Heart left ventricle (tissue), 16 donors: ENCODE measurements around the gene TBC1D5. TPM values are rescaled to one million over a fixed set of nuclear protein-coding genes. Genes with fewer than 3 reads are reported as not detected.

ENCODE experiments used
- ATAC-seq, 4 donors: fragments of 200-7000 bp; cut with Tn5 transposase; one replicate each; pipeline ENCODE4 v1.9.1; 2020 to 2022; ENCODE audit warnings: moderate library complexity in 4 of 4, mild to moderate bottlenecking in 3 of 4, moderate number of reproducible peaks in 1 of 4
- DNase-seq, 5 donors: peaks; one replicate each; pipeline ENCODE4 v3.0.0-alpha.2; 2020
- H3K27ac ChIP-seq, 12 donors: fragments of 200-600 bp; sonication (generic) in 4 of 12; one replicate each; pipeline versions ENCODE4 v1.5.0 to v1.8.0; 2016 to 2022; ENCODE audit warnings: mild to moderate bottlenecking in 2 of 12
- H3K27me3 ChIP-seq, 9 donors: fragments of 200-600 bp; sonication (generic) in 2 of 9; one replicate each; pipeline versions ENCODE4 v1.5.1 to v1.8.0; 2016 to 2022; ENCODE audit warnings: mild to moderate bottlenecking in 3 of 9
- H3K36me3 ChIP-seq, 9 donors: fragments of 200-600 bp; sonication (generic) in 2 of 9; one replicate each; pipeline versions ENCODE4 v1.5.0 to v1.8.0; 2018 to 2022; ENCODE audit warnings: mild to moderate bottlenecking in 2 of 9
- H3K4me1 ChIP-seq, 12 donors: fragments of 200-600 bp; sonication (generic) in 4 of 12; one replicate each; pipeline versions ENCODE4 v1.5.0 to v1.8.0; 2016 to 2022; ENCODE audit warnings: mild to moderate bottlenecking in 3 of 12
- H3K4me3 ChIP-seq, 12 donors: fragments of 200-600 bp; sonication (generic) in 4 of 12; one replicate each; pipeline versions ENCODE4 v1.5.0 to v1.8.0; 2017 to 2022; ENCODE audit warnings: mild to moderate bottlenecking in 9 of 12, moderate library complexity in 4 of 12
- H3K9me3 ChIP-seq, 12 donors: fragments of 200-600 bp; sonication (generic) in 4 of 12; one replicate each; pipeline versions ENCODE4 v1.5.0 to v1.8.0; 2016 to 2022; ENCODE audit warnings: mild to moderate bottlenecking in 1 of 12
- POLR2A ChIP-seq, 2 donors: fragments of 450-650 bp; IDR thresholded peaks; one replicate each; pipeline ENCODE4 v1.6.1; 2017; ENCODE audit warnings: antibody characterized with exemption in 2 of 2, mild to moderate bottlenecking in 2 of 2, moderate library complexity in 2 of 2
- WGBS, 4 donors: extraction: QIAGEN DNeasy Blood & Tissue Kit in 2 of 4; methylation state at CpG; one replicate each; pipeline versions ENCODE4 v1.1.5 to v1.1.7; 2013 to 2018; 5-methylcytosine and 5-hydroxymethylcytosine counted together
- intact Hi-C, 10 donors: fragments of 100-400 bp; cut with DNase I; formaldehyde crosslinking; loops; one replicate each; pipeline versions ENCODE4 v1.11.1 to v1.14.2; 2022
- polyA plus RNA-seq, 2 donors: library from polyadenylated mRNA; stranded (reverse); fragments of 200-250 nt; gene quantifications; one replicate each; pipeline ENCODE4 v1.2.3, GENCODE V29; 2013
- total RNA-seq, 9 donors: library from RNA; depleted of rRNA in 2 of 9; stranded (reverse); fragments of >200 nt in 2 of 9; fragmentation: NEBNext Ultra II Directional in 3 of 9; extraction: Animal tissue kit (Norgen Biotek cat#: 25700) in 3 of 9; gene quantifications; one replicate each; pipeline versions ENCODE4 v1.1.0 to v1.2.4, GENCODE V29; 2016 to 2023
- TF ChIP-seq, protein P1 (sequence below), 12 donors: fragments of 200-600 bp; sonication (generic) in 4 of 12; IDR thresholded peaks; one replicate each; pipeline versions ENCODE4 v1.5.0 to v1.8.0; 2018 to 2022; ENCODE audit warnings: antibody characterized with exemption in 12 of 12, mild to moderate bottlenecking in 5 of 12
- donor health status: ischemic (EF 13 %, LVEDD 7.1; RV severe dilation, severe dysfunction).
- donor health status: healthy with polysubstance abuse.
- donor health status: DM: no; HTN: yes; CAD: no.
- donor health status: DM: no; HTN: no; CAD: no.
- donor health status: ischemic (EF 25% LVEDD 6.9; RV normal size, moderate dysfunction).
- donor health status: ischemic (EF 25% LVEDD 5.7; RV mildly dilated, moderate dysfunction).
- donor health status: healthy.
- donor health status: DM: yes; HTN: yes; CAD: no.
- donor health status: ischemic (EF 35%, LVEDD 5.7; RV mildly dilated, moderate dysfunction).
- donor health status: nonischemic (EF 11% LVEDD 7.7; RV severe dilation, severe dysfunction).
- donor health status: DM: yes; HTN: yes; CAD: no.
- donor health status: PGD.
- donor health status: ischemic (EF 29% LVEDD 5.4; RV normal size, mild dysfunction).
- donor health status: nonischemic (EF 23%, LVEDD 6.1; RV moderate dilation, normal function).

Gene TBC1D5
- total and polyA plus RNA-seq, 11 donors = 5.8 to 48.3 (median 31.1) TPM

DNA sequence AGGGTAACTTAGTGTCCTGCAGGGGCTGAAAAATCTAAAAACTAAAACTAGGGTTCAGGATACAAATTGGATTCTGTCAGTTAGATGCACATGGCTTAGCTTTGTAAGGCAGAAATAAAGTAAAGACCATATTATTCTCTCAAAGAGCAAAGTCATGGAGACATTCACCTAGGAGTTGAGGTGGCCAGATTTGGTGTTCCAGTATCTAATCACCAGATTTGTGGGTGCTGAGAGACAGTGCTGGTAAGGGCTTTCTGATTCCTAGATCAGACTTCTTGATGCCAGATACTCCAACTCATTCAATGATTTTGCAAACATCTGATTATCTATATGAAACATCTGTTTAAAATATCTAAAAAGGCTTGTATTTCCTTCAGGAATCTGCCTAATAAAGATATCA lies 28.3 kb upstream of the TBC1D5 start:
- Histone ChIP-seq H3K27ac (no peak overlapping the region), H3K4me1 (peaks cover 0 to 7% (median 0%) of the 10 kb centered on the region in 12 donors), H3K4me3 (no peak overlapping the region), H3K36me3 (no peaks in the 10 kb centered on the region), H3K9me3 (peaks cover 0 to 4% (median 0%) of the 10 kb centered on the region in 12 donors), H3K27me3 (no peaks in the 10 kb centered on the region)
- no peak for DNase-seq
- ATAC-seq = no peak
- TF ChIP-seq, protein P1, sequence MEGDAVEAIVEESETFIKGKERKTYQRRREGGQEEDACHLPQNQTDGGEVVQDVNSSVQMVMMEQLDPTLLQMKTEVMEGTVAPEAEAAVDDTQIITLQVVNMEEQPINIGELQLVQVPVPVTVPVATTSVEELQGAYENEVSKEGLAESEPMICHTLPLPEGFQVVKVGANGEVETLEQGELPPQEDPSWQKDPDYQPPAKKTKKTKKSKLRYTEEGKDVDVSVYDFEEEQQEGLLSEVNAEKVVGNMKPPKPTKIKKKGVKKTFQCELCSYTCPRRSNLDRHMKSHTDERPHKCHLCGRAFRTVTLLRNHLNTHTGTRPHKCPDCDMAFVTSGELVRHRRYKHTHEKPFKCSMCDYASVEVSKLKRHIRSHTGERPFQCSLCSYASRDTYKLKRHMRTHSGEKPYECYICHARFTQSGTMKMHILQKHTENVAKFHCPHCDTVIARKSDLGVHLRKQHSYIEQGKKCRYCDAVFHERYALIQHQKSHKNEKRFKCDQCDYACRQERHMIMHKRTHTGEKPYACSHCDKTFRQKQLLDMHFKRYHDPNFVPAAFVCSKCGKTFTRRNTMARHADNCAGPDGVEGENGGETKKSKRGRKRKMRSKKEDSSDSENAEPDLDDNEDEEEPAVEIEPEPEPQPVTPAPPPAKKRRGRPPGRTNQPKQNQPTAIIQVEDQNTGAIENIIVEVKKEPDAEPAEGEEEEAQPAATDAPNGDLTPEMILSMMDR (IDR thresholded peaks at IDR 0.05) = no peak
- TF ChIP-seq POLR2A (IDR thresholded peaks at IDR 0.05) = no peak
- intact Hi-C loops = no loop called here

DNA sequence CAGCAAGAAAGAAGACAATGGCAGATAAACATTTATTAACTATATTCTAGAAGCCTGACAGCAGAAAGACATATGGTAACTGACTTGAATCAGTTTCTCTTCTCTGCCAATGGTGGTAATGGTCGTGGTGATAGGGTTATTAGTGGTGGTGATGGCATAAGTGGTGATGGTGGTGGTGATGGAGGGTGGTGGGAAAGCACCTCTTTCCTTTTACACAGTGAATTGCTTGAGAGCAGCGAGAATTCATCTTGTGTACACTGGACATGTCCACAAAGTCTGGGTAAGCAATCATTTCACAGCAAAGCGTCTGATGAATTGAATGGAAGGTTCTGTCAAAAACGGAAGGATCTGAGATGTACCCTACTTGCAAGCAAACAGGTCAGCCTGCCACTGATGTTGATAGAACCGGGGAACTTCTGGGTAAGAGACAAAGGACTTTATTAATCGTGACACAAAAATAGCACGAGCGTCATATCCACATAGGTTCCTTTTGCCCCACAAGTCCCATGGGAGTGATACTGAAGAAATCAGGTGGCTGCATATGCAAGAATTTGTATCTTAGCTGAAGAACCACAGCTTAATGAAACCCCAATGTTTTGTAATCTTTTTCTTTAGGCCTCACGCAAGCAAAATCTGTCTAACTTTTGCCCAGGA lies 23.5 kb upstream of the TBC1D5 start:
- DNase-seq (no peak), ATAC-seq (no peak)
- H3K4me3 ChIP-seq = no peak overlapping the region
- 76 to 84% (median 82%) methylated on average over 9 of the region's 9 CpGs for WGBS, 4 donors
- no peak overlapping the region for H3K27ac ChIP-seq
- intact Hi-C loops = no loop called here
- no peaks in the 10 kb centered on the region for H3K36me3 ChIP-seq
- H3K27me3 ChIP-seq = no peaks in the 10 kb centered on the region
- H3K4me1 ChIP-seq = peaks cover 0 to 3% (median 0%) of the 10 kb centered on the region in 12 donors
- no peaks in the 10 kb centered on the region for H3K9me3 ChIP-seq
- no peak for TF ChIP-seq POLR2A (IDR thresholded peaks at IDR 0.05)
- TF ChIP-seq, protein P1 (IDR thresholded peaks at IDR 0.05) = no peak

DNA sequence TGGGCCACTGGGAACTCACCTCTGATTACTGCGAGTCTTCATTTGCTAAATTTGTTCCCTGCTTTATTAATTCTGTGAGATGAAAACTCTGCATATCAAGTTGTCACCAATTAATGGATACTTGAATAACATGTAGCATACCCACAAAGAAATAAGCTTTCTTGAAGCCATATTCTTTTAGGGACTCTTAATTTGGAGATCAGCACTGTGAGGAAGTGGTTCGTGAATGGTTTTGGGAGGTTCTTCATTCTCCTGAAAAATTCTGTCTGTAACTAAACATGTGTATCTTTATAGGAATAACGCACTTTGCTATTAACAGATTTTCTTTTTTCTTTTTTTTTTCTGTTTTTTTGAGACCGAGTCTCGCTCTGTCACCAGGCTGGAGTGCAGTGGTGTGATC lies 19.1 kb upstream of the TBC1D5 start:
- ATAC-seq (no peak), DNase-seq (no peak)
- Histone ChIP-seq H3K36me3 (no peaks in the 10 kb centered on the region), H3K4me3 (no peak overlapping the region), H3K27ac (no peak overlapping the region), H3K4me1 (no peaks in the 10 kb centered on the region), H3K27me3 (no peaks in the 10 kb centered on the region), H3K9me3 (no peaks in the 10 kb centered on the region)
- 90 to 92% (median 91%) methylated on average over 5 of the region's 5 CpGs for WGBS, 4 donors
- TF ChIP-seq, protein P1 (IDR thresholded peaks at IDR 0.05) = no peak
- no peak for TF ChIP-seq POLR2A (IDR thresholded peaks at IDR 0.05)
- intact Hi-C loops = no loop called here

DNA sequence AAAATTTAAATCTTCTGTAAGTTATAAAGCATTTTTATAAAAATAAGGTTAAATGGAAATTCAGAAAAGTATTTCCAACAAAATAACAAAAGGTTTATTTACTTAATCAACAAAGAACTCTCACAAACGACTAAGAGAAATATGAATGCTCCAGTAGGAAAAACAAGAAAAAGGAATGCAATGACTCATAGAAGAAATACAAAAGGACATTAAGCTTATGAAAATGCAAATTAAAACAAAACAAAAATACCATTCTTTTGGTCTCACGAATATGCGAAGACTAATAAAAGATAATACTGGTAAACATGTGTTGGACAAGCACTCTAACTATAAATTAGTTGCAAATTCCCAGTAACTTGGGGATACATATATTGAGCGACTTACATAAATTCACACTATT lies 17.5 kb upstream of the TBC1D5 start:
- intact Hi-C loops = no loop called here
- Histone ChIP-seq H3K27me3 (no peaks in the 10 kb centered on the region), H3K9me3 (no peaks in the 10 kb centered on the region), H3K36me3 (no peaks in the 10 kb centered on the region), H3K4me1 (peaks cover 0 to 3% (median 0%) of the 10 kb centered on the region in 12 donors), H3K4me3 (no peak overlapping the region), H3K27ac (no peak overlapping the region)
- TF ChIP-seq, protein P1 (IDR thresholded peaks at IDR 0.05) = no peak
- no peak for TF ChIP-seq POLR2A (IDR thresholded peaks at IDR 0.05)
- DNase-seq (no peak), ATAC-seq (no peak)
- WGBS, 4 donors = 73 to 82% (median 79%) methylated on average over 4 of the region's 4 CpGs
